HEK293 (cell line): ENCODE measurements around the gene ADM2.
A peak's percentile ranks its signal among the peaks of the same experiment; 100 is the strongest.

Source experiments
- CTCF ChIA-PET: fragments of 350-600 bp; formaldehyde crosslinking; extraction: SDS; loops from one replicate; lab custom pipeline; 2021; ENCODE audit warnings: antibody characterized with exemption; lab: Yijun Ruan, JAX
- POLR2A ChIA-PET: fragments of 300-600 bp; formaldehyde crosslinking; extraction: SDS; loops from one replicate; lab custom pipeline; 2020; ENCODE audit warnings: antibody characterized with exemption, inconsistent platforms; lab: Yijun Ruan, JAX
- H3K27ac ChIP-seq: fragments of 200-500 bp; sonication (Bioruptor generic); 2 replicates; pipeline ENCODE4 v1.5.1; 2014; ENCODE audit warnings: low read depth, low read length, control low read depth, inconsistent platforms; ENCODE audit errors: extremely low read depth
- H3K36me3 ChIP-seq, 2 experiments: fragments of 200-500 bp in 1 of 2; sonication (Bioruptor generic) in 1 of 2; 1 replicate in 1 of 2; 2 replicates in 1 of 2; pipeline ENCODE4 v1.5.1; 2014 to 2017; ENCODE audit warnings: inconsistent platforms in 2 of 2, low read length in 2 of 2; ENCODE audit not compliant: control insufficient read depth in 2 of 2, insufficient read depth in 1 of 2
- H3K4me1 ChIP-seq: fragments of 200-500 bp; sonication (Bioruptor generic); 2 replicates; pipeline ENCODE4 v1.5.1; 2014; ENCODE audit warnings: mild to moderate bottlenecking, low read length, inconsistent platforms; ENCODE audit not compliant: control insufficient read depth, insufficient read depth
- H3K4me3 ChIP-seq: 2 replicates; pipeline ENCODE4 v1.5.1; 2011; ENCODE audit warnings: low read depth, mild to moderate bottlenecking, control low read depth, low read length, moderate library complexity
- H3K9me3 ChIP-seq: fragments of 200-500 bp; sonication (Bioruptor generic); 2 replicates; pipeline ENCODE4 v1.5.1; 2014; ENCODE audit warnings: low read depth, low read length, inconsistent platforms; ENCODE audit not compliant: control insufficient read depth, insufficient read depth
- GLIS1 ChIP-seq: fragments of 450-650 bp; formaldehyde crosslinking; IDR thresholded peaks from 2 replicates; pipeline ENCODE4 v1.5.1; 2016; ENCODE audit warnings: missing biosample characterization, missing genetic modification characterization
- GLIS2 ChIP-seq: fragments of 450-650 bp; formaldehyde crosslinking; IDR thresholded peaks from 2 replicates; pipeline ENCODE4 v1.5.1; 2016; ENCODE audit warnings: missing biosample characterization, missing genetic modification characterization
- HIC1 ChIP-seq: fragments of 450-650 bp; formaldehyde crosslinking; IDR thresholded peaks from 2 replicates; pipeline ENCODE4 v1.5.1; 2016; ENCODE audit warnings: missing biosample characterization, missing genetic modification characterization
- PRDM1 ChIP-seq: fragments of 450-650 bp; formaldehyde crosslinking; IDR thresholded peaks from 2 replicates; pipeline ENCODE4; 2016; ENCODE audit warnings: missing biosample characterization, missing genetic modification characterization
- ZBTB1 ChIP-seq: fragments of 450-650 bp; formaldehyde crosslinking; IDR thresholded peaks from 2 replicates; pipeline ENCODE4 v1.5.1; 2016; ENCODE audit warnings: missing biosample characterization, missing genetic modification characterization
- ZIC2 ChIP-seq: fragments of 450-650 bp; formaldehyde crosslinking; IDR thresholded peaks from 2 replicates; pipeline ENCODE4 v1.5.1; 2016; ENCODE audit warnings: missing biosample characterization, missing genetic modification characterization
- ZNF121 ChIP-seq: fragments of 450-650 bp; formaldehyde crosslinking; IDR thresholded peaks from 2 replicates; pipeline ENCODE4 v1.5.1; 2016; ENCODE audit warnings: missing biosample characterization, missing genetic modification characterization
- ZNF266 ChIP-seq: fragments of 450-650 bp; formaldehyde crosslinking; IDR thresholded peaks from 2 replicates; pipeline ENCODE4 v1.5.1; 2016; ENCODE audit warnings: missing biosample characterization, missing genetic modification characterization, low read depth
- ZNF624 ChIP-seq: fragments of 450-650 bp; formaldehyde crosslinking; IDR thresholded peaks from 2 replicates; pipeline ENCODE4 v1.5.1; 2017; ENCODE audit warnings: missing biosample characterization, missing genetic modification characterization
- ZSCAN30 ChIP-seq: fragments of 450-650 bp; IDR thresholded peaks from 2 replicates; pipeline ENCODE4 v1.5.1; 2018; ENCODE audit warnings: missing biosample characterization, mild to moderate bottlenecking, missing genetic modification characterization, moderate library complexity
- TF ChIP-seq, protein P1 (sequence below): fragments of 450-650 bp; formaldehyde crosslinking; IDR thresholded peaks from 2 replicates; pipeline ENCODE4 v1.5.1; 2016; ENCODE audit warnings: missing biosample characterization, missing genetic modification characterization

ADM2 gene

GRCh38 chr22:50526834-50527801 lies 45.8 kb downstream of the ADM2 start (continued):
- TF ChIP-seq ZNF624 (tag by site-specific recombination) (no peak), ZBTB1 (tag by site-specific recombination) (no peak)
- TF ChIP-seq, protein P1, sequence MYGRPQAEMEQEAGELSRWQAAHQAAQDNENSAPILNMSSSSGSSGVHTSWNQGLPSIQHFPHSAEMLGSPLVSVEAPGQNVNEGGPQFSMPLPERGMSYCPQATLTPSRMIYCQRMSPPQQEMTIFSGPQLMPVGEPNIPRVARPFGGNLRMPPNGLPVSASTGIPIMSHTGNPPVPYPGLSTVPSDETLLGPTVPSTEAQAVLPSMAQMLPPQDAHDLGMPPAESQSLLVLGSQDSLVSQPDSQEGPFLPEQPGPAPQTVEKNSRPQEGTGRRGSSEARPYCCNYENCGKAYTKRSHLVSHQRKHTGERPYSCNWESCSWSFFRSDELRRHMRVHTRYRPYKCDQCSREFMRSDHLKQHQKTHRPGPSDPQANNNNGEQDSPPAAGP (tag by site-specific recombination): 0 out of 2 replicates have a peak, but pooled peaks have one; percentile 19
- TF ChIP-seq, all 188 proteins: peak for 6

- 0 out of 2 replicates have a peak, but pooled peaks have one; percentile 10 for TF ChIP-seq GLIS1 (tag by site-specific recombination)
- TF ChIP-seq ZIC2 (tag by site-specific recombination): 0 out of 2 replicates have a peak, but pooled peaks have one; percentile 9
- peak; percentile 87 for TF ChIP-seq ZNF121 (tag by site-specific recombination)
- TF ChIP-seq ZNF266 (tag by site-specific recombination): no peak
- no peak for TF ChIP-seq ZSCAN30 (tag by site-specific recombination)
- ChIA-PET POLR2A (interaction anchor here (1.4 to 1.7 kb wide), 2 partner anchors 20 to 35 kb away, joined by 4 to 6 read pairs; partner anchors contain the start of genes LMF2, NCAPH2 and SYCE3), CTCF (interaction anchor here (0.7 to 1.1 kb wide), 5 partner anchors 8 to 142 kb away, joined by 3 to 4 read pairs (median 3); no protein-coding TSS in a partner anchor)
- no peak overlapping the region for H3K27ac ChIP-seq
- no peaks in the 10 kb centered on the region for H3K9me3 ChIP-seq
- H3K4me3 ChIP-seq: no peak overlapping the region
- H3K36me3 ChIP-seq: peaks cover 0 to 16% of the 10 kb centered on the region in 2 experiments; a peak in 1 of 3 replicates
- no peaks in the 10 kb centered on the region; the same call in 1 of the 2 replicates for H3K4me1 ChIP-seq
These were observed 46.8 kb downstream of the ADM2 start for GRCh38 chr22:50527921-50528681.

- POLR2A ChIA-PET: interaction anchor here (0.6 to 1.7 kb wide), 5 partner anchors 17 to 54 kb away, joined by 3 to 6 read pairs (median 4); partner anchors contain the start of genes CHKB, LMF2, NCAPH2 and SYCE3
- Histone ChIP-seq H3K4me3 (no peak overlapping the region), H3K4me1 (no peaks in the 10 kb centered on the region; the same call in 1 of the 2 replicates), H3K9me3 (no peaks in the 10 kb centered on the region), H3K36me3 (peaks cover 0 to 8% of the 10 kb centered on the region in 2 experiments; a peak in 1 of 3 replicates), H3K27ac (no peak overlapping the region)
- CTCF ChIA-PET: interaction anchor here (0.7 to 1.0 kb wide), 3 partner anchors 35 to 141 kb away, joined by 3 read pairs; no protein-coding TSS in a partner anchor
- TF ChIP-seq HIC1 (peak; percentile 53), PRDM1 (tag by site-specific recombination) (peak; percentile 46; the same call in 1 of the 2 replicates), ZNF624 (tag by site-specific recombination) (no peak), GLIS2 (tag by site-specific recombination) (0 out of 2 replicates have a peak, but pooled peaks have one; percentile 5)
These were observed 47.5 kb downstream of the ADM2 start for GRCh38 chr22:50528682-50529415.
